HepG2 (cell line): Measurements from ENCODE around the gene GLRX5. TPM values are rescaled to one million over a fixed set of nuclear protein-coding genes. Genes with fewer than 3 reads are reported as not detected.
A peak's percentile ranks its signal among the peaks of the same experiment; 100 is the strongest.

Experiments used
- ARID4A ChIP-seq: sonication (generic); formaldehyde crosslinking; IDR thresholded peaks from 2 replicates; pipeline ENCODE4 v1.5.0; 2020; ENCODE audit warnings: mild to moderate bottlenecking, missing genetic modification reagents, borderline replicate concordance
- CREB3 ChIP-seq: sonication (generic); formaldehyde crosslinking; IDR thresholded peaks from 2 replicates; pipeline ENCODE4 v1.5.0; 2020; ENCODE audit warnings: missing genetic modification reagents
- E2F2 ChIP-seq: sonication (generic); formaldehyde crosslinking; IDR thresholded peaks from 2 replicates; pipeline ENCODE4 v1.4.0; 2020; ENCODE audit warnings: missing genetic modification reagents, borderline replicate concordance
- JUNB ChIP-seq: sonication (generic); formaldehyde crosslinking; IDR thresholded peaks from 2 replicates; pipeline ENCODE4 v1.8.0; 2022; ENCODE audit warnings: missing genetic modification reagents, mild to moderate bottlenecking, borderline replicate concordance
- KAT7 ChIP-seq: IDR thresholded peaks from 2 replicates; pipeline ENCODE4 v1.6.1; 2018; ENCODE audit warnings: borderline replicate concordance, missing compliant biosample characterization
- NAIF1 ChIP-seq: sonication (generic); formaldehyde crosslinking; IDR thresholded peaks from 2 replicates; pipeline ENCODE4 v1.5.0; 2020; ENCODE audit warnings: mild to moderate bottlenecking, missing genetic modification reagents, borderline replicate concordance
- SP4 ChIP-seq: sonication (generic); formaldehyde crosslinking; IDR thresholded peaks from 2 replicates; pipeline ENCODE4 v1.8.1; 2023; ENCODE audit warnings: mild to moderate bottlenecking, missing genetic modification reagents
- ZFY ChIP-seq: sonication (generic); formaldehyde crosslinking; IDR thresholded peaks from 2 replicates; pipeline ENCODE4 v1.4.0; 2020; ENCODE audit warnings: missing genetic modification reagents
- ZNF891 ChIP-seq: sonication (generic); formaldehyde crosslinking; IDR thresholded peaks from 2 replicates; pipeline ENCODE4 v1.5.0; 2020; ENCODE audit warnings: mild to moderate bottlenecking, missing genetic modification reagents
- polyA plus RNA-seq, 8 experiments: library from polyadenylated mRNA; depleted of rRNA in 3 of 8; stranded (reverse) in 7 of 8; unstranded in 1 of 8; fragments of >200 nt; fragmentation: Illumina TruSeq in 4 of 8; extraction: Trizol in 4 of 8; gene quantifications; 2 replicates each; pipeline versions ENCODE4 v1.2.1 to v1.2.3, GENCODE V29; 2011 to 2016; ENCODE audit warnings: low read depth in 4 of 8, missing spikeins in 1 of 8, mixed read lengths in 1 of 8; ENCODE audit not compliant: insufficient read depth in 1 of 8
- total RNA-seq, 5 experiments: library from RNA; depleted of rRNA; stranded (reverse); fragments of >200 nt; fragmentation: Illumina TruSeq; extraction: Trizol; gene quantifications; 2 replicates each; pipeline ENCODE4 v1.2.3, GENCODE V29; 2016; ENCODE audit warnings: low read depth in 1 of 5
- TF ChIP-seq, protein P1 (sequence below), 2 experiments: sonication (generic) in 1 of 2; formaldehyde crosslinking in 1 of 2; IDR thresholded peaks; 2 replicates each; pipeline versions ENCODE4 v1.4.0 to v1.6.1; 2018 to 2020; ENCODE audit warnings: missing genetic modification reagents in 2 of 2, borderline replicate concordance in 1 of 2, low read depth in 1 of 2, mild to moderate bottlenecking in 1 of 2, missing biosample characterization in 1 of 2
- TF ChIP-seq, protein P2 (sequence below): IDR thresholded peaks from 2 replicates; pipeline ENCODE4 v1.6.1; 2016
- TF ChIP-seq, protein P3 (sequence below): sonication (generic); formaldehyde crosslinking; IDR thresholded peaks from 2 replicates; pipeline ENCODE4 v1.4.0; 2020; ENCODE audit warnings: missing genetic modification reagents

GLRX5 gene
- total and polyA plus RNA-seq, 2 of the 13 experiments (the other 11 are each of a cell fraction or from before 2014, with no cell fraction given), result 122 to 146 TPM

GRCh38 chr14:95516554-95517181 lies 18.2 kb upstream of the GLRX5 start, which contains the start of gene SYNE3 (continued):
- TF ChIP-seq ARID4A (CRISPR knock-in tag) (no peak; the same call in 1 of the 2 replicates), E2F2 (CRISPR knock-in tag) (no peak), CREB3 (no peak), KAT7 (CRISPR knock-in tag) (peak; percentile 61; the same call in 1 of the 2 replicates), NAIF1 (CRISPR knock-in tag) (no peak), ZNF891 (CRISPR knock-in tag) (peak; percentile 36), JUNB (CRISPR knock-in tag) (no peak), SP4 (0 out of 2 replicates have a peak, but pooled peaks have one; percentile 14), ZFY (CRISPR knock-in tag) (0 out of 2 replicates have a peak, but pooled peaks have one; percentile 38)
- TF ChIP-seq, protein P1, sequence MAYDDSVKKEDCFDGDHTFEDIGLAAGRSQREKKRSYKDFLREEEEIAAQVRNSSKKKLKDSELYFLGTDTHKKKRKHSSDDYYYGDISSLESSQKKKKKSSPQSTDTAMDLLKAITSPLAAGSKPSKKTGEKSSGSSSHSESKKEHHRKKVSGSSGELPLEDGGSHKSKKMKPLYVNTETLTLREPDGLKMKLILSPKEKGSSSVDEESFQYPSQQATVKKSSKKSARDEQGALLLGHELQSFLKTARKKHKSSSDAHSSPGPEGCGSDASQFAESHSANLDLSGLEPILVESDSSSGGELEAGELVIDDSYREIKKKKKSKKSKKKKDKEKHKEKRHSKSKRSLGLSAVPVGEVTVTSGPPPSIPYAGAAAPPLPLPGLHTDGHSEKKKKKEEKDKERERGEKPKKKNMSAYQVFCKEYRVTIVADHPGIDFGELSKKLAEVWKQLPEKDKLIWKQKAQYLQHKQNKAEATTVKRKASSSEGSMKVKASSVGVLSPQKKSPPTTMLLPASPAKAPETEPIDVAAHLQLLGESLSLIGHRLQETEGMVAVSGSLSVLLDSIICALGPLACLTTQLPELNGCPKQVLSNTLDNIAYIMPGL (CRISPR knock-in tag; IDR thresholded peaks at IDR 0.05; ENCODE audit: borderline replicate concordance in 1 of 2, low read depth in 1 of 2), result no peak
- TF ChIP-seq, protein P2, sequence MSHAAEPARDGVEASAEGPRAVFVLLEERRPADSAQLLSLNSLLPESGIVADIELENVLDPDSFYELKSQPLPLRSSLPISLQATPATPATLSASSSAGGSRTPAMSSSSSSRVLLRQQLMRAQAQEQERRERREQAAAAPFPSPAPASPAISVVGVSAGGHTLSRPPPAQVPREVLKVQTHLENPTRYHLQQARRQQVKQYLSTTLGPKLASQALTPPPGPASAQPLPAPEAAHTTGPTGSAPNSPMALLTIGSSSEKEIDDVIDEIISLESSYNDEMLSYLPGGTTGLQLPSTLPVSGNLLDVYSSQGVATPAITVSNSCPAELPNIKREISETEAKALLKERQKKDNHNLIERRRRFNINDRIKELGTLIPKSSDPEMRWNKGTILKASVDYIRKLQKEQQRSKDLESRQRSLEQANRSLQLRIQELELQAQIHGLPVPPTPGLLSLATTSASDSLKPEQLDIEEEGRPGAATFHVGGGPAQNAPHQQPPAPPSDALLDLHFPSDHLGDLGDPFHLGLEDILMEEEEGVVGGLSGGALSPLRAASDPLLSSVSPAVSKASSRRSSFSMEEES (CRISPR knock-in tag), result no peak
- TF ChIP-seq, protein P3, sequence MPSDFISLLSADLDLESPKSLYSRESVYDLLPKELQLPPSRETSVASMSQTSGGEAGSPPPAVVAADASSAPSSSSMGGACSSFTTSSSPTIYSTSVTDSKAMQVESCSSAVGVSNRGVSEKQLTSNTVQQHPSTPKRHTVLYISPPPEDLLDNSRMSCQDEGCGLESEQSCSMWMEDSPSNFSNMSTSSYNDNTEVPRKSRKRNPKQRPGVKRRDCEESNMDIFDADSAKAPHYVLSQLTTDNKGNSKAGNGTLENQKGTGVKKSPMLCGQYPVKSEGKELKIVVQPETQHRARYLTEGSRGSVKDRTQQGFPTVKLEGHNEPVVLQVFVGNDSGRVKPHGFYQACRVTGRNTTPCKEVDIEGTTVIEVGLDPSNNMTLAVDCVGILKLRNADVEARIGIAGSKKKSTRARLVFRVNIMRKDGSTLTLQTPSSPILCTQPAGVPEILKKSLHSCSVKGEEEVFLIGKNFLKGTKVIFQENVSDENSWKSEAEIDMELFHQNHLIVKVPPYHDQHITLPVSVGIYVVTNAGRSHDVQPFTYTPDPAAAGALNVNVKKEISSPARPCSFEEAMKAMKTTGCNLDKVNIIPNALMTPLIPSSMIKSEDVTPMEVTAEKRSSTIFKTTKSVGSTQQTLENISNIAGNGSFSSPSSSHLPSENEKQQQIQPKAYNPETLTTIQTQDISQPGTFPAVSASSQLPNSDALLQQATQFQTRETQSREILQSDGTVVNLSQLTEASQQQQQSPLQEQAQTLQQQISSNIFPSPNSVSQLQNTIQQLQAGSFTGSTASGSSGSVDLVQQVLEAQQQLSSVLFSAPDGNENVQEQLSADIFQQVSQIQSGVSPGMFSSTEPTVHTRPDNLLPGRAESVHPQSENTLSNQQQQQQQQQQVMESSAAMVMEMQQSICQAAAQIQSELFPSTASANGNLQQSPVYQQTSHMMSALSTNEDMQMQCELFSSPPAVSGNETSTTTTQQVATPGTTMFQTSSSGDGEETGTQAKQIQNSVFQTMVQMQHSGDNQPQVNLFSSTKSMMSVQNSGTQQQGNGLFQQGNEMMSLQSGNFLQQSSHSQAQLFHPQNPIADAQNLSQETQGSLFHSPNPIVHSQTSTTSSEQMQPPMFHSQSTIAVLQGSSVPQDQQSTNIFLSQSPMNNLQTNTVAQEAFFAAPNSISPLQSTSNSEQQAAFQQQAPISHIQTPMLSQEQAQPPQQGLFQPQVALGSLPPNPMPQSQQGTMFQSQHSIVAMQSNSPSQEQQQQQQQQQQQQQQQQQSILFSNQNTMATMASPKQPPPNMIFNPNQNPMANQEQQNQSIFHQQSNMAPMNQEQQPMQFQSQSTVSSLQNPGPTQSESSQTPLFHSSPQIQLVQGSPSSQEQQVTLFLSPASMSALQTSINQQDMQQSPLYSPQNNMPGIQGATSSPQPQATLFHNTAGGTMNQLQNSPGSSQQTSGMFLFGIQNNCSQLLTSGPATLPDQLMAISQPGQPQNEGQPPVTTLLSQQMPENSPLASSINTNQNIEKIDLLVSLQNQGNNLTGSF, result peak; percentile 61; the same call in 1 of the 2 replicates
